NCI-H774 (cell line): Measurements from ENCODE around the gene STON1.
"Not testable (repeated sequence)": the region's sequence is repeated elsewhere in the genome, so short reads cannot be mapped to it uniquely, and the experiment has no call there.

ENCODE experiments used
- DNase-seq: peaks from one replicate; lab custom pipeline; 2025; lab: John Stamatoyannopoulos, UW

Gene STON1

GRCh38 chr2:48530033-48530811, at the start of gene STON1:
TSS of gene STON1 (plus strand) at chr2:48530154. CDS start at chr2:48580634, 50,480 bp downstream.
- no peak for DNase-seq

- no peak for DNase-seq
These were observed 49.4 kb upstream of the STON1 start for GRCh38 chr2:48480526-48480925.

- DNase-seq, result no peak
These were observed 47.6 kb upstream of the STON1 start for GRCh38 chr2:48482313-48482712.

GRCh38 chr2:48482769-48483168, 47.2 kb upstream of the STON1 start:
- DNase-seq, result peak; percentile 9

- no peak for DNase-seq
These were observed 46.4 kb upstream of the STON1 start for GRCh38 chr2:48483506-48483905.

- DNase-seq, result no peak
These were observed 46.0 kb upstream of the STON1 start for GRCh38 chr2:48483916-48484315.

- DNase-seq, result no peak
These were observed 41.4 kb upstream of the STON1 start for GRCh38 chr2:48488545-48488944.

GRCh38 chr2:48496849-48497248, 33.1 kb upstream of the STON1 start:
- DNase-seq, result no peak

- no peak for DNase-seq
These were observed 25.2 kb upstream of the STON1 start for GRCh38 chr2:48504647-48505327.

- DNase-seq, result no peak
These were observed 22.8 kb upstream of the STON1 start for GRCh38 chr2:48507111-48507510.

- no peak for DNase-seq
These were observed 21.4 kb upstream of the STON1 start for GRCh38 chr2:48508461-48509124.

GRCh38 chr2:48510329-48510728, 19.6 kb upstream of the STON1 start:
- no peak for DNase-seq

GRCh38 chr2:48511849-48512470, 18.0 kb upstream of the STON1 start:
- DNase-seq, result no peak

- DNase-seq, result no peak
These were observed 17.4 kb upstream of the STON1 start for GRCh38 chr2:48512571-48512970.

- no peak for DNase-seq
These were observed 15.5 kb upstream of the STON1 start for GRCh38 chr2:48514348-48515003.

GRCh38 chr2:48515513-48515985, 14.4 kb upstream of the STON1 start:
- DNase-seq, result no peak

GRCh38 chr2:48519593-48519992, 10.4 kb upstream of the STON1 start:
- no peak for DNase-seq

- DNase-seq, result not testable (repeated sequence)
These were observed 5.2 kb upstream of the STON1 start for GRCh38 chr2:48524756-48525155.

- no peak for DNase-seq
These were observed 4.5 kb upstream of the STON1 start for GRCh38 chr2:48525269-48525943.

GRCh38 chr2:48527226-48527885, 2.6 kb upstream of the STON1 start:
- no peak for DNase-seq

- DNase-seq, result no peak
These were observed 1.5 kb upstream of the STON1 start for GRCh38 chr2:48528431-48528830.
